Psoas muscle (tissue), 8 donors: ENCODE measurements around the gene STK39. TPM values are rescaled to one million over a fixed set of nuclear protein-coding genes. Genes with fewer than 3 reads are reported as not detected.
"Not testable (repeated sequence)": the region's sequence is repeated elsewhere in the genome, so short reads cannot be mapped to it uniquely, and the experiment has no call there.

Source experiments
- ATAC-seq, 4 donors: fragments of 200-7000 bp; cut with Tn5 transposase; one replicate each; pipeline ENCODE4 v1.9.1; 2020; ENCODE audit warnings: moderate library complexity in 3 of 4, mild to moderate bottlenecking in 2 of 4
- DNase-seq, 2 donors: peaks; one replicate each; pipeline ENCODE4 v3.0.0-alpha.2; 2020
- H3K27ac ChIP-seq: fragments of 200-600 bp; one replicate; pipeline ENCODE4 v1.8.0; 2022
- H3K27me3 ChIP-seq, 3 donors: fragments of 200-600 bp in 1 of 3; one replicate each; pipeline versions ENCODE4 v1.6.1 to v1.8.0; 2013 to 2022; ENCODE audit warnings: low read length in 2 of 3, mild to moderate bottlenecking in 2 of 3, moderate library complexity in 1 of 3; ENCODE audit not compliant: insufficient read depth in 3 of 3
- H3K36me3 ChIP-seq, 2 donors: fragments of 200-600 bp in 1 of 2; one replicate each; pipeline versions ENCODE4 v1.6.1 to v1.8.0; 2013 to 2022; ENCODE audit warnings: low read depth in 1 of 2, mild to moderate bottlenecking in 1 of 2, moderate library complexity in 1 of 2; ENCODE audit not compliant: insufficient read depth in 1 of 2
- H3K4me1 ChIP-seq: fragments of 200-600 bp; one replicate; pipeline ENCODE4 v1.8.0; 2022
- H3K4me3 ChIP-seq: fragments of 200-600 bp; one replicate; pipeline ENCODE4 v1.8.0; 2022; ENCODE audit warnings: mild to moderate bottlenecking
- H3K9me3 ChIP-seq: fragments of 200-600 bp; one replicate; pipeline ENCODE4 v1.8.0; 2022
- WGBS, 3 donors: extraction: QIAGEN DNeasy Blood & Tissue Kit; methylation state at CpG; one replicate each; pipeline versions ENCODE4 v1.1.6 to v1.1.7; 2013; 5-methylcytosine and 5-hydroxymethylcytosine counted together
- intact Hi-C, 2 donors: fragments of 100-400 bp; cut with DNase I; formaldehyde crosslinking; loops; one replicate each; pipeline versions ENCODE4 v1.11.0 to v1.14.2; 2022
- polyA plus RNA-seq, 3 donors: library from polyadenylated mRNA; stranded (reverse); fragments of 200-250 nt; gene quantifications; one replicate each; pipeline ENCODE4 v1.2.3, GENCODE V29; 2013
- total RNA-seq, 4 donors: library from RNA; stranded (reverse); fragmentation: NEBNext Ultra II Directional in 2 of 4; extraction: Animal tissue kit (Norgen Biotek cat#: 25700) in 2 of 4; gene quantifications; one replicate each; pipeline versions ENCODE4 v1.2.1 to v1.2.4, GENCODE V29; 2021 to 2023
- TF ChIP-seq, protein P1 (sequence below): fragments of 200-600 bp; IDR thresholded peaks from one replicate; pipeline ENCODE4 v1.8.0; 2022; ENCODE audit warnings: antibody characterized with exemption
- donor health status: healthy with polysubstance abuse.
- donor health status: DM: no; HTN: no; CAD: no; lungs with moderate emphysema.
- donor health status: Bipolar disorder and iron deficiency.
- donor health status: healthy.
- donor health status: DM: yes; HTN: yes; CAD: no.
- donor health status: DM: no; HTN: no; CAD: no.
- donor health status: DM: no; HTN: no; CAD: no.
- donor health status: DM: yes; HTN: yes; CAD: no.

STK39 gene
- total and polyA plus RNA-seq, 7 donors = 2.3 to 10.0 (median 4.9) TPM

DNA sequence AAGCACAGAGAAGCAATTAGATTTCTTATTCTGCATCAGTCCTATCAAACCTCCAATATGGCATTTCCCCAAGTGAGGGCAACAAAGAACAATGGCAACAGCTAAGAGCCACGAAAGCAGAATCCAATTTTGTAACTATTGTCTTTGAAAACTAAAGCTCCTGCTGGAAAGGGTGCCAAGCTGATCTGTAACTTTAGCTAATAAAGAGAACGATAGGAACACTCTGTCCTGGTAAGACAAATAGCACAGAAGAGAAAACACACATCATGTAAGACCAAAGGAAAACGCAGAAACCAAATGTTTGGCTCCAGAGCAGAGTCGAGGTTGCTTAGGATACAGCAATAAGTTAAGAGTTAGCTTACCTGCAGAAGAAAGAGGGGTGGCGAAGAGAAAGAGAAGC is 160.5 kb downstream of the STK39 start:
- Histone ChIP-seq H3K27me3 (no peaks in the 10 kb centered on the region), H3K4me1 (no peaks in the 10 kb centered on the region), H3K27ac (no peak overlapping the region), H3K9me3 (no peaks in the 10 kb centered on the region), H3K36me3 (peaks cover 0 to 4% of the 10 kb centered on the region in 2 donors), H3K4me3 (no peak overlapping the region)
- DNase-seq (no peak), ATAC-seq (no peak)
- WGBS, 3 donors = 43 to 56% (median 49%) methylated on average over 5 of the region's 5 CpGs
- intact Hi-C loops = no loop called here
- TF ChIP-seq, protein P1, sequence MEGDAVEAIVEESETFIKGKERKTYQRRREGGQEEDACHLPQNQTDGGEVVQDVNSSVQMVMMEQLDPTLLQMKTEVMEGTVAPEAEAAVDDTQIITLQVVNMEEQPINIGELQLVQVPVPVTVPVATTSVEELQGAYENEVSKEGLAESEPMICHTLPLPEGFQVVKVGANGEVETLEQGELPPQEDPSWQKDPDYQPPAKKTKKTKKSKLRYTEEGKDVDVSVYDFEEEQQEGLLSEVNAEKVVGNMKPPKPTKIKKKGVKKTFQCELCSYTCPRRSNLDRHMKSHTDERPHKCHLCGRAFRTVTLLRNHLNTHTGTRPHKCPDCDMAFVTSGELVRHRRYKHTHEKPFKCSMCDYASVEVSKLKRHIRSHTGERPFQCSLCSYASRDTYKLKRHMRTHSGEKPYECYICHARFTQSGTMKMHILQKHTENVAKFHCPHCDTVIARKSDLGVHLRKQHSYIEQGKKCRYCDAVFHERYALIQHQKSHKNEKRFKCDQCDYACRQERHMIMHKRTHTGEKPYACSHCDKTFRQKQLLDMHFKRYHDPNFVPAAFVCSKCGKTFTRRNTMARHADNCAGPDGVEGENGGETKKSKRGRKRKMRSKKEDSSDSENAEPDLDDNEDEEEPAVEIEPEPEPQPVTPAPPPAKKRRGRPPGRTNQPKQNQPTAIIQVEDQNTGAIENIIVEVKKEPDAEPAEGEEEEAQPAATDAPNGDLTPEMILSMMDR = no peak

DNA sequence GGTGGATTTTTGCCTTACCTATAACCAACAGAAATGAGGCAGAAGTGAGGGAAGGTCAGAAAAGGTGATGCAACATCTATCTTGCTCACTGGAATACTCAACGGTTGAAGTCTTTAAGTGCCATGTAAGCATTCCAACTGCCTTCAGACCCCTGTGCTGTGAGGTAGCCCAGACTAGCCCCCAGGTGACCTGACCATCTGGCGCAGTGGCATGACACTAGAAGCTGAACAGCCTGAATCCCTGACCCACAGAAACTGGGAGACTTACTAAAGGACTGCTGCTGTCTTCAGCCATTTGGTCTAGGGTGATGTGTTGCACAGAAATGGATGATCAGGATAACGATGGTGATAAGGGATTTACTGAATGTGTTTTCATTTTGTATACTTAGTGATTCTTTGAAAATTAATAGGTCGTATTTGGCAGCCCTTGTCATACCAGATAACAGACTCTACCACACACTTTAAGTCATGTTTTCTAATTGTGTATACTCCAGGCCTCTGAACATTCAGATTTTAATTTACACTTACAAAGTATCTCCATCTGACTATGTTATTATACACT is 161.5 kb downstream of the STK39 start:
- Histone ChIP-seq H3K9me3 (no peaks in the 10 kb centered on the region), H3K27me3 (no peaks in the 10 kb centered on the region), H3K4me3 (no peak overlapping the region), H3K36me3 (no peaks in the 10 kb centered on the region), H3K4me1 (no peaks in the 10 kb centered on the region), H3K27ac (no peak overlapping the region)
- no peak for DNase-seq
- 76 to 82% (median 79%) methylated on average over 4 of the region's 4 CpGs for WGBS, 3 donors
- no peak for ATAC-seq
- TF ChIP-seq, protein P1 = no peak
- intact Hi-C loops = no loop called here

DNA sequence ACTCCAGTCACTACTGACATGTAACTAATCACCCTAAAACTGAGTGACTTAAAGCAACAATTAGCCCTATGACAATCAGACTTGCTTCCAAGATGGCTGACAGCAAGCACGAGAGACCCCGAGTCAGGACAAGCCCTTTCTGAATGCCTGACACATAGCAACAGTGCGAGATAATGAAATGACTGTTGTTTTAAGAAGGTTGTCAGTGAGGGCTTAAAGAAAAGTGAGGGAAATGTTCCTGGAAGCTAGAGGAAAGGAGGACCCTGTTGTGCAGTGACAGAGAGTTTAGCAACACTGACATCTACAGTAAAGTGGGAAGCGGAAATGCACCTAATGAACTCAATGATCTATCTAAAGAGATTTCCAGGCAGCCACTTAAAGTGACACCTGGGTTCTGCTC is 163.1 kb downstream of the STK39 start:
- no peaks in the 10 kb centered on the region for H3K4me1 ChIP-seq
- no peak overlapping the region for H3K27ac ChIP-seq
- no peaks in the 10 kb centered on the region for H3K9me3 ChIP-seq
- TF ChIP-seq, protein P1 = no peak
- H3K27me3 ChIP-seq = no peaks in the 10 kb centered on the region
- whole genome bisulfite sequencing, 3 donors = 94 to 100% (median 95%) methylated on average over 4 of the region's 4 CpGs
- intact Hi-C loops = no loop called here
- ATAC-seq (no peak), DNase-seq (no peak)
- no peaks in the 10 kb centered on the region for H3K36me3 ChIP-seq
- H3K4me3 ChIP-seq = no peak overlapping the region

DNA sequence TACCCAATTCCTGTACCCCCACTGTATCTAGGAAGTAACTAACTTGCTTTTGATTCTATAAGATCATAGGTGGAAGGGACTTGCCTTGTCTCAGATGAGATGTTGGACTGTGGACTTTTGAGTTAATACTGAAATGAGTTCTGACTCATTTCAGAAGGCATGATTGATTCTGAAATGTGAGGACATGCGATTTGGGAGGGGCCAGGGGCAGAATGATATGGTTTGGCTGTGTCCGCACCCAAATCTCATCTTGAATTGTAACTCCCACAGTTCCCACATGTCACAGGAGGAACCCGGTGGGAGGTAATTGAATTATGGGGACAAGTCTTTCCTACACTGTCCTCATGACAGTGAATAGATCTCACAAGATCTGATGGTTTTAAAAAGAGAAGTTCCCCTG is 165.9 kb downstream of the STK39 start:
- DNase-seq, ATAC-seq: not testable (repeated sequence)

DNA sequence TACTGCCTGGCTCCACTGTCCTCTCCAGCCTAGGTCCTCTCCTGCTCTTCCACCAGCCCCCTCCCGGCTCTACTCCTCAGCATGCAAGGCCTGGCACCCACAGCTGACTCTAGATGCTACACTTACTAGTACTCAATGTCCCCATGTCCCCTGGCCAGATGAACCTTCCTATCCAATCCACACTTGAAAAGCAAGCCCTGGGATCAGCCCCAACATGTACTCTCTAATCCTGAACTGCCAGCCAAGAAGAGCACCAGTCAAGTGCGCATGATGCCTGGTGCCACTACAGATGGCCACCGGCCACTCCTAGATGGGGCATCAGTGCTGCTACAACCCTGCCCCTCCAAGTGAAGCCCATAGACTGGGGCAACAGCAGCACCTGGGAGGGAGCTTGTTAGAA is 168.2 kb downstream of the STK39 start:
- intact Hi-C loops = no loop called here
- Histone ChIP-seq H3K4me3 (no peak overlapping the region), H3K36me3 (peaks cover 0 to 2% of the 10 kb centered on the region in 2 donors), H3K4me1 (no peaks in the 10 kb centered on the region), H3K27me3 (no peaks in the 10 kb centered on the region), H3K9me3 (no peaks in the 10 kb centered on the region), H3K27ac (no peak overlapping the region)
- TF ChIP-seq, protein P1 = no peak
- 78 to 98% (median 94%) methylated on average over 3 of the region's 3 CpGs for WGBS, 3 donors
- no peak for ATAC-seq
- DNase-seq = no peak

More for the DNA sequence above, 165.9 kb downstream of the STK39 start:
- WGBS, 3 donors = 94 to 98% (median 97%) methylated on average over 3 of the region's 3 CpGs
- H3K27ac ChIP-seq, intact Hi-C loops, H3K4me3 ChIP-seq, H3K36me3 ChIP-seq, H3K4me1 ChIP-seq, H3K9me3 ChIP-seq, H3K27me3 ChIP-seq: not testable (repeated sequence)
